Gastrocnemius medialis (tissue), 4 donors: ENCODE measurements around the gene RGS14. TPM values are rescaled to one million over a fixed set of nuclear protein-coding genes. Genes with fewer than 3 reads are reported as not detected.

Source experiments
- ATAC-seq, 2 donors: fragments of 150-250 bp; one replicate each; pipeline ENCODE4 v1.9.1; 2016
- DNase-seq, 2 donors: peaks; one replicate each; pipeline ENCODE4 v3.0.0-alpha.2; 2019
- H3K27ac ChIP-seq, 4 donors: fragments of 200-600 bp; sonication (generic); 1 replicate in 1 of 4; 2 replicates in 3 of 4; pipeline ENCODE4 v1.5.1; 2016 to 2018; ENCODE audit warnings: mild to moderate bottlenecking in 2 of 4, moderate library complexity in 1 of 4
- H3K27me3 ChIP-seq, 3 donors: fragments of 200-600 bp; sonication (generic) in 2 of 3; 1 replicate in 1 of 3; 2 replicates in 2 of 3; pipeline versions ENCODE4 v1.5.1 to v1.6.0; 2016 to 2019; ENCODE audit warnings: mild to moderate bottlenecking in 1 of 3, moderate library complexity in 1 of 3
- H3K36me3 ChIP-seq, 2 donors: fragments of 200-600 bp; sonication (generic) in 1 of 2; one replicate each; pipeline ENCODE4 v1.5.1; 2017 to 2018
- H3K4me1 ChIP-seq, 2 donors: fragments of 200-600 bp; sonication (generic) in 1 of 2; one replicate each; pipeline ENCODE4 v1.5.1; 2016 to 2017; ENCODE audit warnings: mild to moderate bottlenecking in 2 of 2
- H3K4me3 ChIP-seq, 4 donors: fragments of 200-600 bp; sonication (generic) in 3 of 4; 1 replicate in 1 of 4; 2 replicates in 3 of 4; pipeline ENCODE4 v1.5.1; 2016 to 2019; ENCODE audit warnings: mild to moderate bottlenecking in 2 of 4
- H3K9me3 ChIP-seq, 3 donors: fragments of 200-600 bp; sonication (generic) in 2 of 3; 1 replicate in 1 of 3; 2 replicates in 2 of 3; pipeline ENCODE4 v1.5.1; 2016 to 2019
- POLR2A ChIP-seq, 2 donors: fragments of 450-650 bp; IDR thresholded peaks; one replicate each; pipeline ENCODE4 v1.6.1; 2017; ENCODE audit warnings: antibody characterized with exemption in 2 of 2, mild to moderate bottlenecking in 2 of 2, moderate library complexity in 2 of 2
- in situ Hi-C, 4 donors: fragments of 200-750 bp; cut with MboI; loops; one replicate each; pipeline versions ENCODE4 v1.15.0 to v1.8.0; 2017; ENCODE audit warnings: low sequenced_read_pairs in 4 of 4
- intact Hi-C: fragments of 100-400 bp; cut with DNase I; formaldehyde crosslinking; loops from one replicate; pipeline ENCODE4 v1.15.1; 2023; ENCODE audit warnings: low total_unique reads
- total RNA-seq, 4 donors: library from RNA; depleted of rRNA; stranded (reverse); fragments of >200 nt; gene quantifications; one replicate each; pipeline versions ENCODE4 v1.1.0 to v1.2.3, GENCODE V29; 2016
- TF ChIP-seq, protein P1 (sequence below), 5 experiments: fragments of 450-650 bp in 3 of 5; fragments of 200-600 bp in 2 of 5; sonication (generic) in 2 of 5; IDR thresholded peaks in 4 of 5; conservative IDR thresholded peaks in 1 of 5; 1 replicate in 4 of 5; 2 replicates in 1 of 5; pipeline ENCODE4 v1.5.1; 2016 to 2019; ENCODE audit warnings: antibody characterized with exemption in 5 of 5, mild to moderate bottlenecking in 3 of 5, moderate library complexity in 3 of 5

The RGS14 gene
- total RNA-seq, 4 donors from 2014 or later: 1.6 to 25.9 (median 5.0) TPM

DNA sequence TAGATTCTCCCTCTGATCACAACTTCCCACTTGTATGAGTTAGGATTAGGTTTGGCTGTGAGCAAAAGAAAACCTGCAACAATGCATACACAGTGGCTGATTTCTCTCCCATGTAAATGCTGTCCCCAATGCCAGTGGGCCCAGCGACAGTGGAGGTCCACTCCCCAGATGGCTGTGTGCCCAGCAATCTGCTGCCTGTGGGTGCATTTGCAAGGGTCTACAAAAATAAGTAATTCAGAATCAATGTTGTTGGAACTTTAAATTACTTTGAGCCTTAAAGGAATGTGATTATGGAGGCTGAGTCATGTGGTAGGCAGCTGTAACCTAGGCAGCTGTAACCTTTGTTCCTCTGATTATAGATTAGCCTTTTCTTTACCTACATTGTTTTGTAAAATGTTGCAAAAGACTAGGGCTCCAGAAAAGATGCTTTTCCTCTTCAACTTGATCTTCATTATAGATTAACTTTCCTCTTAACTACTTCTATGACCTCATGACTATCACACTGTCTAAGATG, 31.8 kb upstream of the RGS14 start:
- Histone ChIP-seq H3K27ac (no peak overlapping the region), H3K9me3 (no peaks in the 10 kb centered on the region), H3K4me1 (no peaks in the 10 kb centered on the region), H3K27me3 (no peaks in the 10 kb centered on the region), H3K4me3 (no peak overlapping the region), H3K36me3 (peaks cover 0 to 9% of the 10 kb centered on the region in 2 donors)
- in situ Hi-C loops (no loop called here), intact Hi-C loops (no loop called here)
- TF ChIP-seq, protein P1, sequence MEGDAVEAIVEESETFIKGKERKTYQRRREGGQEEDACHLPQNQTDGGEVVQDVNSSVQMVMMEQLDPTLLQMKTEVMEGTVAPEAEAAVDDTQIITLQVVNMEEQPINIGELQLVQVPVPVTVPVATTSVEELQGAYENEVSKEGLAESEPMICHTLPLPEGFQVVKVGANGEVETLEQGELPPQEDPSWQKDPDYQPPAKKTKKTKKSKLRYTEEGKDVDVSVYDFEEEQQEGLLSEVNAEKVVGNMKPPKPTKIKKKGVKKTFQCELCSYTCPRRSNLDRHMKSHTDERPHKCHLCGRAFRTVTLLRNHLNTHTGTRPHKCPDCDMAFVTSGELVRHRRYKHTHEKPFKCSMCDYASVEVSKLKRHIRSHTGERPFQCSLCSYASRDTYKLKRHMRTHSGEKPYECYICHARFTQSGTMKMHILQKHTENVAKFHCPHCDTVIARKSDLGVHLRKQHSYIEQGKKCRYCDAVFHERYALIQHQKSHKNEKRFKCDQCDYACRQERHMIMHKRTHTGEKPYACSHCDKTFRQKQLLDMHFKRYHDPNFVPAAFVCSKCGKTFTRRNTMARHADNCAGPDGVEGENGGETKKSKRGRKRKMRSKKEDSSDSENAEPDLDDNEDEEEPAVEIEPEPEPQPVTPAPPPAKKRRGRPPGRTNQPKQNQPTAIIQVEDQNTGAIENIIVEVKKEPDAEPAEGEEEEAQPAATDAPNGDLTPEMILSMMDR (IDR thresholded peaks at IDR 0.05 in 4 of 5, conservative IDR thresholded peaks at IDR 0.05 in 1 of 5): no peak
- no peak for TF ChIP-seq POLR2A (IDR thresholded peaks at IDR 0.05)
- ATAC-seq (no peak), DNase-seq (no peak)

DNA sequence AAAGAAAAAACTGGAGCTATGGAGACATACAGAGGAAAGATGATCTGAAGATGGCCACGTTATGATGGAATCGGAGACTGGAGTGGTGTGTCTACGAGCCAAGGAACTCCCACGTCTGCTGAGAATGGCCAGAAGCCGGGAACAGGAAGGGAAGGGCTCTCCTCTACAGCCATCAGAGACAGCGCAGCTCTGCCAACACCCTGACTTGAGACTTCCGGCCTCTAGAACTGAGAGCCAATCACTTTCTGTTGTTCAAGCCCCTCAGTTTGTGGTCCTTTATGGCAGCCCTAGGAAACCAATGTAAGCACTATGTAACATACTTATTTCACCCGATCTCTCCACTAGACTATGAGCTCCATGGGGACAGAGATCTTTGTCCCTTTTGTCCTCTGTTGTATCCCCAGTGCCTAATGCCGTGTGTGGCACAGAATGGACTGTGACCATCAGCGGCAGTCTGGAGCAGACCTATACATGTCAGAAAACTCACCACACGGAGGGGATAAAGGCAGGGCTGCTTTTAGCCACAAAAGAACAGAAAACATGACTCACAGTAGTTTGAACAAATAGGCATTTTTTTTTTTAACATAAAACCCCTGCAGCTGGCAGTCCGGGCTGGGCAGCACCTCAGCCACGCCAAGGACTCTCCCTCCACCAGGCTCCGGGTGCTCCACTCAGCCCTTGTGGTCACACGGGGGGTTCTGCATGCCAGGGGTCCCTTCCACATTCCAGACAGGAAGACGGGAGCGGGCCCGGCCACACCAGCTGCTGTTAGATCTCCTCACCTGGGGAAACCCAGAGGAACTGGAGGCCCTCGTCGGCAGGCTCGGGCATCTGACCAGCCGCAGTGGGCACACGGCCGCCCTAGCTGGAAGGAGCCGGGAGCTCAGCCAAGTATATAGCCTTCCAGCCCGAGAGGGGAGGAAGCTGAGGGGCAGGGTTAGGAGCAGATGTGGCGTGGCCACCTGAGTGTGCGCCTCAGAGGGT, 29.9 kb upstream of the RGS14 start:
- Histone ChIP-seq H3K4me1 (no peaks in the 10 kb centered on the region), H3K36me3 (peaks cover 0 to 23% of the 10 kb centered on the region in 2 donors), H3K4me3 (no peak overlapping the region), H3K9me3 (no peaks in the 10 kb centered on the region), H3K27me3 (no peaks in the 10 kb centered on the region), H3K27ac (peak overlapping the region in 1 of 4 donors; percentile 3)
- TF ChIP-seq POLR2A (IDR thresholded peaks at IDR 0.05): no peak
- TF ChIP-seq, protein P1 (IDR thresholded peaks at IDR 0.05 in 4 of 5, conservative IDR thresholded peaks at IDR 0.05 in 1 of 5): no peak
- ATAC-seq (peak in 1 of 2 donors; percentile 53), DNase-seq (no peak)
- in situ Hi-C loops (no loop called here), intact Hi-C loops (no loop called here)

DNA sequence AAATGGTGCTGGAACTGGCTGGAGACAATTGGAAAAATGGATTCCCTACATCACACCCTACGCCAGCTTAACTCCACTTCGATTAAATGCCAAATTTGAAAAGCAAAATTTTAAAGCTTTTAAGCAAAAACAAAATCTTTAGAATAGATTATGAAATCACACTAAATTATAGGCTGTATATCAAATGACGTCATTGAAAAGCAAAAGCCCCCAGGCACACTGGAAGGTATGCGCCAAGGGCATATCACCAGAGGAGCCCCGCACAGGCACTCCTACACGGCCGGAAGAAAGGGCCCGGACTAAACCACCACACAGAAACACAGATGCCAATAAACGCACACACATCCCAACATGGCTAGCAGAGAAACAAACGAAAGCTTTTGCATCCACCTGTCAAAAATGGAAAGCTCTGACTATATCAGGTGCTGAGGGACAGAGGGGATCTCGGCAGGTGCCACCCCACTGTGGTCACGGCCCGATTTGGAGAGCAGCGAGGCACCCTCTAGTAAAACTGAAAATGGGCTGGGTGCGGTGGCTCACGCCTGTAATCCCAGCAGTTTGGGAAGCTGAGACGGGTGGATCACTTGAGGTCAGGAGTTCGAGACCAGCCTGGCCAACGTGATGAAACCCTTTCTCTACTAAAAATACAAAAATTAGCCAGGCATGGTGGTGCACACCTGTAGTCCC, 29.0 kb upstream of the RGS14 start:
- Histone ChIP-seq H3K36me3 (peaks cover 0 to 31% of the 10 kb centered on the region in 2 donors), H3K4me1 (no peaks in the 10 kb centered on the region), H3K27ac (no peak overlapping the region), H3K9me3 (no peaks in the 10 kb centered on the region), H3K27me3 (no peaks in the 10 kb centered on the region), H3K4me3 (no peak overlapping the region)
- in situ Hi-C loops: no loop called here
- TF ChIP-seq, protein P1 (IDR thresholded peaks at IDR 0.05 in 4 of 5, conservative IDR thresholded peaks at IDR 0.05 in 1 of 5): no peak
- no peak for TF ChIP-seq POLR2A (IDR thresholded peaks at IDR 0.05)
- DNase-seq (no peak), ATAC-seq (no peak)
- intact Hi-C loops: no loop called here

DNA sequence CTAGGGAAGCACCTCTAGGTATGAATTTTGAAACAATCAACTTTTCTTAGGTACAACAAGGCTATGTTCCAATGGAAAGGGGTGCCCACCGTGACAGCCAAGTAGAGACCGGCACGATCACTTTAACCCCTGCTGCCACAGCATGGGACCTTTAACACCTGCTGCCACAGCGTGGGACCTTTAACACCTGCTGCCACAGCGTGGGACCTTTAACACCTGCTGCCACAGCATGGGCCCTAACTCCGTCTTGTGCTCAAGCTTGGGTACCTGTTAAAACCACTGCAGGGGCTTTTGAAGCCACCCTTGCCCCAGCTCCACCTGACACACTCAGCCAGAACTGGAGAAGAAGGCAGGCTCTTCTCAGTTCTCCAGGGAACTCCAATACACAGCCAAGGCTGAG, 27.8 kb upstream of the RGS14 start:
- H3K27ac ChIP-seq: no peak overlapping the region
- in situ Hi-C loops: no loop called here
- no peaks in the 10 kb centered on the region for H3K9me3 ChIP-seq
- peaks cover 0 to 43% of the 10 kb centered on the region in 2 donors for H3K36me3 ChIP-seq
- TF ChIP-seq, protein P1 (IDR thresholded peaks at IDR 0.05 in 4 of 5, conservative IDR thresholded peaks at IDR 0.05 in 1 of 5): no peak
- TF ChIP-seq POLR2A (IDR thresholded peaks at IDR 0.05): no peak
- no peak overlapping the region for H3K4me3 ChIP-seq
- H3K4me1 ChIP-seq: no peaks in the 10 kb centered on the region
- ATAC-seq (no peak), DNase-seq (no peak)
- intact Hi-C loops: no loop called here
- H3K27me3 ChIP-seq: no peaks in the 10 kb centered on the region
